GM12878 (cell line): ENCODE data around the gene ATXN7L3B. TPM values are rescaled to one million over a fixed set of nuclear protein-coding genes. Genes with fewer than 3 reads are reported as not detected.

ENCODE experiments used
- ATAC-seq: fragments of 200-7000 bp; cut with Tn5 transposase; 3 replicates; pipeline ENCODE4 v1.9.1; 2020; ENCODE audit warnings: mild to moderate bottlenecking, moderate library complexity
- BruUV-seq: library from RNA; stranded (reverse); fragments of 400-500 nt; replicated peaks from 2 replicates; lab custom pipeline; 2021; lab: Mats Ljungman, UMichigan
- CTCF ChIA-PET: fragments of 300-600 bp; sonication (Branson Sonifier 250); formaldehyde crosslinking; extraction: SDS; loops from one replicate; lab custom pipeline; 2021; ENCODE audit warnings: inconsistent platforms; lab: Yijun Ruan, JAX
- POLR2A ChIA-PET: fragments of 350-600 bp; formaldehyde crosslinking; extraction: SDS; loops from one replicate; lab custom pipeline; 2021; ENCODE audit warnings: inconsistent platforms; lab: Charles Lee
- RAD21 ChIA-PET: fragments of 300-600 bp; sonication (Branson Sonifier 250); formaldehyde crosslinking; loops from one replicate; lab custom pipeline; 2023; ENCODE audit warnings: antibody characterized with exemption; ENCODE audit not compliant: unreplicated experiment; lab: Charles Lee
- SMC1A ChIA-PET: fragments of 300-600 bp; sonication (Branson Sonifier 250); formaldehyde crosslinking; loops from one replicate; lab custom pipeline; 2023; ENCODE audit not compliant: unreplicated experiment, uncharacterized antibody; lab: Charles Lee
- DNase-seq: peaks from one replicate; pipeline ENCODE4 v3.0.0-alpha.2; 2011; ENCODE audit warnings: low read depth, low spot score
- FAIRE-seq: peaks from 3 replicates; lab custom pipeline; 2011; peaks lifted over from hg19 to GRCh38; lab: Jason Lieb, UNC
- H2AFZ ChIP-seq: 2 replicates; pipeline ENCODE4 v1.6.0; 2011; ENCODE audit warnings: low read depth, low read length, control low read depth; ENCODE audit not compliant: control insufficient read depth
- H3K27ac ChIP-seq: 2 replicates; pipeline ENCODE4 v1.5.1; 2011; ENCODE audit warnings: control low read depth; ENCODE audit not compliant: control insufficient read depth, insufficient read depth
- H3K27me3 ChIP-seq, 2 experiments: replicated peaks in 1 of 2; 2 replicates each; pipeline versions ENCODE4 v1.6.0 to v1.6.1; 2011; ENCODE audit warnings: low read length in 1 of 2; ENCODE audit not compliant: control insufficient read depth in 2 of 2, insufficient read depth in 2 of 2
- H3K36me3 ChIP-seq, 2 experiments: 2 replicates each; pipeline ENCODE4 v1.5.1; 2011; ENCODE audit warnings: low read length in 1 of 2; ENCODE audit not compliant: control insufficient read depth in 2 of 2, insufficient read depth in 2 of 2
- H3K4me1 ChIP-seq: 2 replicates; pipeline ENCODE4 v1.6.1; 2011; ENCODE audit warnings: mild to moderate bottlenecking, low read length, moderate library complexity, mixed read lengths; ENCODE audit not compliant: control insufficient read depth, insufficient read depth
- H3K4me2 ChIP-seq: 2 replicates; pipeline ENCODE4 v1.6.0; 2011; ENCODE audit warnings: control low read depth; ENCODE audit not compliant: control insufficient read depth, insufficient read depth
- H3K4me3 ChIP-seq: fragments of 200-600 bp; sonication (generic); 2 replicates; pipeline ENCODE4 v1.5.1; 2016
- H3K79me2 ChIP-seq: 2 replicates; pipeline ENCODE4 v1.6.0; 2011; ENCODE audit warnings: low read length; ENCODE audit not compliant: control insufficient read depth, insufficient read depth
- H3K9ac ChIP-seq: 2 replicates; pipeline ENCODE4 v1.8.0; 2011; ENCODE audit warnings: low read length, control low read depth, mixed read lengths; ENCODE audit not compliant: control insufficient read depth, insufficient read depth
- H3K9me3 ChIP-seq: replicated peaks from 3 replicates; pipeline ENCODE4 v1.5.1; 2011; ENCODE audit warnings: mild to moderate bottlenecking, low read length; ENCODE audit not compliant: control insufficient read depth, insufficient read depth
- H4K20me1 ChIP-seq: 2 replicates; pipeline ENCODE4 v1.6.0; 2011; ENCODE audit not compliant: control insufficient read depth, insufficient read depth
- ZBTB40 ChIP-seq: fragments of 450-650 bp; IDR thresholded peaks from 2 replicates; pipeline ENCODE4 v1.6.1; 2016; ENCODE audit warnings: mild to moderate bottlenecking, moderate library complexity, borderline replicate concordance
- WGBS: methylation state at CpG from one replicate; pipeline ENCODE4 v1.1.6; 2016; ENCODE audit warnings: low lambda C conversion rate; ENCODE audit not compliant: insufficient replicate concordance, insufficient coverage; ENCODE audit errors: missing lambda C conversion rate; 5-methylcytosine and 5-hydroxymethylcytosine counted together
- in situ Hi-C: fragments of 300-500 bp; cut with MboI; formaldehyde crosslinking; loops from 9 replicates; pipeline ENCODE4 v1.14.3; 2018; ENCODE audit warnings: mixed read lengths
- intact Hi-C: fragments of 100-400 bp; cut with micrococcal nuclease; formaldehyde crosslinking; loops from one replicate; pipeline ENCODE4 v1.14.2; 2022; ENCODE audit not compliant: unreplicated experiment
- polyA plus RNA-seq, 11 experiments: library from polyadenylated mRNA; depleted of rRNA in 4 of 11; unstranded in 6 of 11; stranded (reverse) in 5 of 11; fragments of >200 nt; fragmentation: Nextera tagmentation in 4 of 11; fragmentation: Illumina TruSeq in 1 of 11; extraction: Ambion mirVana in 4 of 11; extraction: Trizol in 1 of 11; gene quantifications; 1 replicate in 1 of 11; 2 replicates in 10 of 11; pipeline versions ENCODE4 v1.2.1 to v1.2.3, GENCODE V29; 2011 to 2016; ENCODE audit warnings: inconsistent platforms in 2 of 11, missing spikeins in 2 of 11, low read depth in 1 of 11
- total RNA-seq, 4 experiments: library from RNA; depleted of rRNA in 3 of 4; stranded (reverse); fragments of >200 nt in 3 of 4; fragmentation: Illumina TruSeq in 1 of 4; extraction: Trizol in 1 of 4; gene quantifications; 2 replicates each; pipeline versions ENCODE4 v1.2.1 to v1.2.3, GENCODE V29; 2013 to 2021

The ATXN7L3B gene
- total and polyA plus RNA-seq, 10 of the 15 experiments (the other 5 are each of a cell fraction or from before 2014, with no cell fraction given), result 6.3 to 36.1 (median 21.7) TPM

GRCh38 chr12:74515849-74516248 is 21.8 kb upstream of the ATXN7L3B start:
- intact Hi-C loops, result no loop called here
- CTCF ChIA-PET, result no interaction called here

More at GRCh38 chr12:74515849-74516248, 21.8 kb upstream of the ATXN7L3B start:
- no peak overlapping the region for H2AFZ ChIP-seq
- no peaks in the 10 kb centered on the region for H3K27me3 ChIP-seq
- RAD21 ChIA-PET, result no interaction called here
- no peaks in the 10 kb centered on the region for H4K20me1 ChIP-seq
- 26% methylated on average over 2 of the region's 2 CpGs for WGBS
- H3K79me2 ChIP-seq, result no peaks in the 10 kb centered on the region
- no peak for TF ChIP-seq ZBTB40
- no TSS peak for BruUV-seq
- no peaks in the 10 kb centered on the region for H3K9me3 ChIP-seq
- no peak overlapping the region for H3K4me3 ChIP-seq
- DNase-seq, result no peak
- POLR2A ChIA-PET, result no interaction called here
- no peak overlapping the region for H3K9ac ChIP-seq
- no peaks in the 10 kb centered on the region for H3K4me1 ChIP-seq
- no peak overlapping the region for H3K27ac ChIP-seq
- SMC1A ChIA-PET, result no interaction called here
- in situ Hi-C loops, result no loop called here
- H3K4me2 ChIP-seq, result no peak overlapping the region
- no peaks in the 10 kb centered on the region for H3K36me3 ChIP-seq
- no peak for FAIRE-seq
- no peak for ATAC-seq
